ENCODE results near the gene CNOT6L.

The CNOT6L gene

DNA sequence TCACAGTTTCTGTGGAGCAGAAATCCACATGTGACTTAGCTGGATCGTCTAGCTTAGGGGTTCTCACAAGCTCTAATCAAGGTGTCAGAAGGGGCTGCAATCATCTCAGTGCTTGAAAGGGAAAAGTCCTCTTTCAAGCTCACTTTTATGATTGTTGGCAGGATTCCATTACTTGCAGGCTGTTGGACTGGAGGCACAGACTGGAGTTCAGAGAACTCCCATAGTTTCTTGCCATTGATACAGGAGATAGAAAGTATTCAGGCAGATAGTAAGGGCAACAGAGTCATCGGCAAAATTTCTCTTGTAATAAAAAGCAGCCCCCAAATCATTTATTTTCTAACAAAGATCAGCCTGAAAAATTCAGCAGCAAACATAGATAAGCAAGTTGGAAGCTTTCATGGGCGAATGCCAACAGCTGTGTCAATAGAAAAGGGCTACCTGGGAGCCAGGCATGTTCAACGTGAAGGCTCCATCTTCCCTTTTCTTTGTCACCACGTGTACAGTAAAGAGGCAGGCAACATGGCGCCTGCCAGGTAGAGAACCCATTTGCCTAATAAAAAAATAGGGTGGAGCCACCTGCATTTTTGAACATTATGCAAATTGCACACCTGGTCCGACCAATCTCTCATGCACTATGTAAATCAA is 149.1 kb downstream of the CNOT6L start:
- Histone ChIP-seq H3K4me2 (no peak overlapping the region), H3K4me3 (IDR thresholded peaks at IDR 0.05; ENCODE audit: insufficient read depth, low read depth, low read length) (no peak overlapping the region), H3K4me1 (ENCODE audit: low read depth, poor library complexity, severe bottlenecking) (no peaks in the 10 kb centered on the region), H4K20me1 (ENCODE audit: insufficient read depth) (no peaks in the 10 kb centered on the region), H3K27ac (no peak overlapping the region), H3K79me2 (ENCODE audit: insufficient read depth, low read depth) (no peaks in the 10 kb centered on the region), H2AFZ (ENCODE audit: low read depth) (no peak overlapping the region), H3K9ac (no peak overlapping the region), H3K36me3 (ENCODE audit: insufficient read depth) (no peaks in the 10 kb centered on the region), H3K27me3 (ENCODE audit: insufficient read depth, low read depth) (no peaks in the 10 kb centered on the region)
- no peak for TF ChIP-seq CTCF (conservative IDR thresholded peaks at IDR 0.05; ENCODE audit: low read depth, low read length)

- no peaks in the 10 kb centered on the region for H4K20me1 ChIP-seq (ENCODE audit: insufficient read depth)
- TF ChIP-seq CTCF (conservative IDR thresholded peaks at IDR 0.05; ENCODE audit: low read depth, low read length): no peak
- H3K4me2 ChIP-seq: no peak overlapping the region
- no peaks in the 10 kb centered on the region for H3K36me3 ChIP-seq (ENCODE audit: insufficient read depth)
- no peak overlapping the region for H2AFZ ChIP-seq (ENCODE audit: low read depth)
- no peak overlapping the region for H3K27ac ChIP-seq
- no peaks in the 10 kb centered on the region for H3K27me3 ChIP-seq (ENCODE audit: insufficient read depth, low read depth)
- H3K4me1 ChIP-seq (ENCODE audit: low read depth, poor library complexity, severe bottlenecking): no peaks in the 10 kb centered on the region
- no peaks in the 10 kb centered on the region for H3K79me2 ChIP-seq (ENCODE audit: insufficient read depth, low read depth)
- no peak overlapping the region for H3K4me3 ChIP-seq (IDR thresholded peaks at IDR 0.05; ENCODE audit: insufficient read depth, low read depth, low read length)
- no peak overlapping the region for H3K9ac ChIP-seq
Measured at GRCh38 chr4:77665381-77666069, 153.6 kb downstream of the CNOT6L start.

Measured in KMS-11 (cell line).